CD4-positive, alpha-beta T cell treated with Interleukin-1 beta for 1 hour (primary cell): ENCODE results near the gene SMAD7.

Experiments
- DNase-seq, 2 donors: peaks; one replicate each; pipeline ENCODE4 v3.0.0-alpha.2; 2020 to 2022

SMAD7 gene

DNA sequence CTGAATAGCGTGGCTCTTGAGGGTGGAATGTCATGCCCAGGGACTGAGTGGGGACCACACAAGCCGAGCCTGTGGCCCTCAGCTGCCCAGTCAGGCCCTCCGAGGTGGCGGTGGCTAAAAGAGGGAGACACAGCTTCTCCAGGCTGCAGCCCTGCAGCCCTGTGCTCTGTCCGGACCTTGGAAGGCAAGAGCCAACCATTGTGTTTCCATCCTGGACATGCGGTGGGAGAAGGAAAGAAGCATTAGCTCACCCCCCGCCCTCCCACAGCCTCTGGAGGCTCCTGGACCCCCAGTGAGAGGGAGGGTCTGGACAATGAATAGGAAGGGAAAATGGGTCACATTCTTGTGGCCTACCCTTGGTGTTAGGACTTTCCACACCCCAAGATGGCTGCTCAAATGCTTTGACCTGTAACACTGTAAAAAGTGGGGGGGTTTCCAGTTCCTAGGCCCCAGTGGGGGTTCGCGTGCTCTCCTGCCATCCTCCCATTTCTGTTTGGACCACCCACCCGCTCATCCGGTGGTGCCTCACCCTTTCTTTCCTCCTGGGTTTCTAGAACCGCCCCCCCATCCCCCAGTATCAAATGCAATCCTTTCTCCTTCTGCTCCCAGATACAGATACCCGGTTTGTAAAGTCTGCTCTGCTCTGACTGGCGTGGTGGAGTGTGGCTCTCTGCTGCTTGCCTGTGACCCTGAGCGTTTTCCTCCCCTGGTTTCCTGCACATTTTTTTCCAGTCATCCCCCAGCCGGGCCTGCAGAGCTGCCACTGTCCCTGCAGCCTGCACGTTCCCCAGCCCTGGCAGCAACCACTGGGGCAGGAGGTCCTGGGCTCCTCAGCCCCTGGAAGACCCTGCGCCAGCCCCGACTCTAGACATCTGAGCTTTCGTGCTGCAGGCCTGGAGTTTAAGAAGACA lies 36.3 kb upstream of the SMAD7 start:
- no peak for DNase-seq

DNA sequence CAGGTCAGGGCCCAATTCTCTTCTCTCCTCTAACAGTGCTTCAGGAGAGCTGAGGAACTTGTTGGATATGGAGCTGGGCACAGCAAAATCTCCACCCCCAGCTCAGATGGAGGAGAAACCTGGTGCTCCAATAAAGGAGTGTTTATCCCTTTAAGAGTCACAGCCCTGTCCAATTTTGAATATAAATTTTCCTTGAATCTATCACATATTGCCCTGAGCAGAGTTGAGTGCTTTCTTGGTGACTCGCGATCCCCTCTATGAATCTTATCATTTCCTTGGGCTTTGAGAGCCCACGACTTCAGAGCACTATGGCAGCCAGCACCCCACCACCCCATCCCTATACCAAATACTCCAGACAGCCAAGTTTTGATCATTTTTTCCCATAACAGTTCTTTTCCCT lies 34.4 kb upstream of the SMAD7 start:
- no peak for DNase-seq

DNA sequence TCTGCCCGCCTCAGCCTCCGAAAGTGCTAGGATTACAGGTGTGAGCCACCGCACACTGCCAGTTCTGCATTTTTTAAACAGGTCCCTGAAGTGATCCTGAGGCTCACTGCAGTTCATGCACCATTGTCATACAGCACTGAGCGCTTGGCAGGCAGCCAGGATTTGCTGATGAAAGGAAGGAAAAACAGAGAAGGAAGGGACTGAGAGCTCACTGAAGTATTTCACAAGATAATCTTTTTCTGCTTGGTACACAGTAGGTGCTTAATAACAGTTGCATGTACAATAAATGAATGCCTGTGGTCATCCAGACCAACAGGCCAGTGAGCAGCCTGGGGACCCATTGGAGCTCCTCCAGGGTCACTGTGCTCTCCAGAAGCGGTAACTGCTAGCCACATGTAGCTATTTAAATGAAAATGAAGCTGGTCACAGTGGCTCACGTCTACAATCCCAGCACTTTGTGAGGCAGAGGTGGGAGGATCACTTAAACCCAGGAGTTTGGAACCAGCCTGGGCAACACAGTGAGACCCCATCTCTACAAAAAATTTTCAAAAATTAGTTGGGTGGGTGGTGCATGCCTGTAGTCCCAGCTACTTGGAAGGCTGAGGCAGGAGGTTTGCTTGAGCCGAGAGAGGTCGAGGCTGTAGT lies 33.1 kb upstream of the SMAD7 start:
- DNase-seq, result no peak

DNA sequence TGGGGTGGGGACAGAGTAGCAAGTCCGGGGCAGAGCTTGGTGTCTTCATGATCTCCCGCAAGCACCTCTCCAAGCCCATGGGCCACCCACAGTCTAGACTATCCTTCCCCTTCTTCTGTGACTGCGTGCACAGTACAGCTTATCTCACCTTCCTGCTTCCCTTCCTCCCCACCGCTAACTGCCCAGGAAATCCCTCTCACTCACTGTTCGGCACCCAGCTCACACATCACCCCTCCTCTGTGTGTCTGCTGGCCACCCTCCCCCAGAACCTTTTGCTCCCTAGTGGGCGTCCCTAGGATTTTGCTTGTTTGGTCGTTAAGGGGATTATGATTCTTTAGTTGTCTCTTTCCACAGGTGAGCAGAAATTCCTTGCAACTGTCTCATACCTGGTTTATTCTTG lies 31.5 kb upstream of the SMAD7 start:
- no peak for DNase-seq

DNA sequence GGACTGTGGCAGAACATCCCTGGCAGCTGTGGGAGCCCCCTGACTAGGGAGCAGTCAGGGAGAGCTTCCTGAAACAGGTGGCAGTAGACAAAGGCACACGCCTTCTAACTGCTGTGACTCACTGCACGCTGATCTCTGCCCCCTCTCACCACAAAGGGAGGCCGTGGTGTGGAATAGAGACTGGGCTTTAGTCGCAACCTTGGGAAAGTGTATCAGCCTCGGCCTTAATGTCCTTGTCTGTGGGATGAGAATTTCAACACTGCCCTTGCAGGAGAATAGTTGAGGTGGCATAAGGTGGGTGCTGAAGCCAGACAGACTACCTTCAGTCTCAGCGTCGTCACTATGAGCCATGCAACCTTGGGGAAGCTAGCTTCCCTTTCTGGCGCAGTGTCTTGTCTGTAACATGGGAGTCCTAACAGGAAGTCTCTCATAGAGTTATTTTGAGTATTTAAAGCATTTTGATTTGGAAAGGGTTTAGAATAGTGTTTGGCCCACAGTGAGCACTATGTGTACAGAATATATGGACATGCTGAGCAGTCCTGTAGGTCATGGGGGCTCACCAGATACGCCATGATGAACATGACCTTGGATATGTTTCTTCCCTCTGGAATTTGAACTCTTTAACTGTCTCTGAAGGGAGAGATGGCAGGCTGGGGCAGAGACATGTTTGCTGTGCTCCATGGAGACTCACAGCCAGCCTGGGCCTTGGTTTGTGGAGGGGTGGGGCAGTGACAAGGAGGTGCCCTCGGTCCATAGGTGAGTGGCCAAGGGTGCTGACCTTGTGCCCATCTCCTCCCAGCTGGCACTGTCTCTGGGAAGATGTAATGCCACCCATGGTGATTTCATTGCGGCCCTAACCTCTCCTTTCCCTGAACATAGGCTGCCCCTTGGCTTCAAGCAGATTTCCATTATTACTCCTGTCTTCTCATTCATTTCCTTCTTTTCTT lies 29.5 kb upstream of the SMAD7 start:
- DNase-seq, result peak in 1 of 2 donors; percentile 14

DNA sequence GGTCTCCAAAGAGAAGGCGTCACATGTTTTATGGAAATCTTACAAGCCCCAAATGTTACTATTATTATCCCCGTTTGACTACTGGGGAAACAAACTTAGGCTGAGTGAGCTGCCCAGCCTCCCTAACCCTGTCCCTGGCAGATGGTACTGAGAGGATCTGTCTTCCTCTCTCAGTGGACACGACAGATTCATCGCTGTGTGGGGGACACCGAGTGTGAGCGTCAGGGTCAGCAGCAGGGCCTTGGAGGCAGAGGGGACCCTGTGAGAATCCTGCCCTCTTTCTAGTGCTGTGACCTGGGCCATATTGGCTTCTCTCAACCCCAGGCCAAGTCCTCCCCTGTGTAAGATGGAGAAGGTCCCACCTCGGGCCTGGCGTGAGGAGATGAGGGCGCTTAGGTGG lies 27.1 kb upstream of the SMAD7 start:
- no peak for DNase-seq

DNA sequence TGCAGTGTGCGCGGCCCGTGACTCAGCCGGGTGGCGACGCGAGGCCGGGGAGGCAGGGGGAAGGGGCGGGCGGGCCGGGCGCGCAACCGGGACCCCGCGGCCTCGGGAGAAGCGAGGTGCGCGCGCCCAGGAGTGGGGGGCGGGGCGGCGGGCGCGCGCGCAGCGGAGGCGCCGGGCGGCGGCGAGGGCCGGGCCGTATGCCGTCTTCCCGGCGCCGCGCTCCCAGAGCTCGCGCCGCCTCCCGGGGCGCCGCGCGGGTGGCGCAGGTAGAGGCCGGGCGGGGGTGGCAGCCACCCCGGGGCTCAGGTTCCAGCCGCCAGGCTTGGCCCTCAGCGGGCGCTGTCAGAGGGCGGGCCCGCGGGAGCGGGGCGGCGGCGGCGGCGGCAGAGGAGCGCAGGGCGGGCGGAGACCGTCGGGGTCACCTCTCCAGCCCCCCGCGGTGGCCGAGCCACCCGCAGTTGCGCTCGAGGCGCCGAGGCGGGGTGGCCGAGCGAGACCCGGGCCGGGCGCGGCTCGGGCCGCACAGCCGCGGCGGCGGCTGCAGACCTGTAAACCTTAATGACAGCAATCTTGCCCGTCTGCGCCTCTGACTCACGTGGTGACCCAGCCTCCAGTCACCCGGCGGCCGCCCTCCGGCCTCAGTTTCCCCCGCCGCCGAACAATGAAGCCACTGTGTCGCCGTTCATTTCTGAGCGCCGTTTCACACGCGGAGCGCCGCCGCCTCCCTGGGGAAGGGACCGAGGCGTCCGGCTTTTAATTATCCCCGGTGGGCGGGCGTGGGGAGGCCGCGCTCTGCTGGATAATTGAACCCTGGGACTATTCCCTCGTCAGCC lies 25.3 kb upstream of the SMAD7 start:
- peak; percentile 56 for DNase-seq

DNA sequence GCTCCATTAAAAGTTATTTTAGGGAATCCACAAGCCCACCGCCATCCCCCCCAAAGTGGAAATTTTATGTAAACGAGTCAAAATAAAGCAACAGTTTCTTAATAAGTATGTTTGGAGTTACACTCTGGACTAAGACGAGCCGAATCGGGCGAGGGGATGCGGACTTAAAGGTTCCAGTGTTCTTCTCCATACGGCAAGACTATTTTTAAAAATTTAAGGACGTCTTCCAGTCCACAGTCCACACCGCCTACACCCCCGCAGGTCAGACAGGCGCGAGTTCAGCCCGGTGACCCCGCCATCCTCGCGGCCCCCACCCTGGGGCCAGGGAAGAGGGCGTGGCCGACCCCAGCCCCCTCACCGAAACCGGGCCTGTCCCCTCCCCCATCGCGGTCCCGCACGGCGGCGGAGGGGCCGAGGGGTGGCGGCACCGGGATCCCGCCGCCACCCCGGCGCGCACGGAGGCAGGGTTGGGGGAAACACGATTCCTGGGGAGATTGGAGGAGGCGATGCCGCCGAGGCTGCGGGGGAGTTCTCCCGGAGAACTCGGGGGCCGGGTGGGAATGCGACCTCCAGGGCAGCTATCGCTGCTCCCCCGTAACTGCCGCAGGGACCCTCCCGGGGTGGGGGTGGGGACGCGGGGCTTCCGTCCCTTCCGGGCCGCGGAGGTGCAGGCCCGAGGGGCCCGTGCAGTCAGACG lies 24.5 kb upstream of the SMAD7 start:
- no peak for DNase-seq

DNA sequence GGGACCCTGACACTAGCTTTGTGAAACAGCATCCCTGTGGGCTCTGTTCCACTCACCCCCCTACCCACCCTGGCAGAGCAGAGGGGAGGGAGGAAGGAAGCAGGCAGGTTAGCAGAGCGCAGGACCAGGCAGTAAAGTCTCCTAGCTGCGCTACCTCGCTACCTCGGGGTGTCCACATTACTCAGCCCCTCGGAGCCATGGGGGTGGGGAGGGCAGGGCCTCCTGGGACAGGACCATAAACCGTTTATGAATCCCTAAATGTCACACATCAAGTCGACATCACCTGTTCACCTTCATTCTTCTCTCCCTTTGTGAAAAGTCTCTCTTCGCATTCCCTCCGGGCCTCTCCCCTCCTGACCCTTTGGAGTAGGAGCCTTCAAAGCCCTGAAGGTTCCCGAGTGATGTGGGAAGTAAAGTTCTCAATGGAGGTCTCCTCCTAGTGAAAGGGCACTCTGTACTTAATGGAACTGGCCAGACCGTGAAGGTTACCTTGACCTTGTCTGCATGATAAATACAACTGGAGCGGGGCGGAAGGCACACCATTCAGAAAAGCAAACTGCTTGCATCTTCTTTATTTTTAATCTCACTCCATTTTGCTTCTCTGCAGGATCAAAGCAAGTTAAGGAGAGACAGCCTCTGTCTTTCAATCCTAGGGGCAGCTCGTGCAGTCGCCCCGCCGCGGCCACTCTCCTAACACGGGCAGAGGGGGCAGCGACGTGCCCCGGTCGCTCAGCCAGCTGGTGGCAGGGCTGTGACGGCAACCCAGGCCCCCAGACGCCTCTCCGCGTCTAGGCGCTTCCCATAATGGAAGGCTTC lies 23.7 kb upstream of the SMAD7 start:
- DNase-seq, result no peak

DNA sequence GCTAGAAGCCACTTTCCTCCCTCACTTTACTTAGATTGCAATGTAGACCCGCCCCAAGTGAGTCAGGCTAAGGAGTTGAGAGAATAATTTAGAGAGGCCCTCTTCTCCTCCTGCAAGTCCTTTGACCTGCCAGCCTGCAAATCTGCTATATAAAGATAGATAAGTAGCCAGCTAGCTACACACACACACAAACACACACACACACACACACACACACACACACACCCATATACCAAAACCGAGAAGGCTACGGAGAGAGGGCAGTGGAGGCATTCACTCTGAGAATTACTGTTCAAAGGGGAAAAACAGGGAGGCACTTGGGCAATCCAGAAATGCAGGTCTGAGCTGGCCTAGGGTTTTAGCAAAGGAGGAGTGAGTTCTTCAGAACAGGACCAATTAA lies 23.0 kb upstream of the SMAD7 start:
- DNase-seq, result no peak

DNA sequence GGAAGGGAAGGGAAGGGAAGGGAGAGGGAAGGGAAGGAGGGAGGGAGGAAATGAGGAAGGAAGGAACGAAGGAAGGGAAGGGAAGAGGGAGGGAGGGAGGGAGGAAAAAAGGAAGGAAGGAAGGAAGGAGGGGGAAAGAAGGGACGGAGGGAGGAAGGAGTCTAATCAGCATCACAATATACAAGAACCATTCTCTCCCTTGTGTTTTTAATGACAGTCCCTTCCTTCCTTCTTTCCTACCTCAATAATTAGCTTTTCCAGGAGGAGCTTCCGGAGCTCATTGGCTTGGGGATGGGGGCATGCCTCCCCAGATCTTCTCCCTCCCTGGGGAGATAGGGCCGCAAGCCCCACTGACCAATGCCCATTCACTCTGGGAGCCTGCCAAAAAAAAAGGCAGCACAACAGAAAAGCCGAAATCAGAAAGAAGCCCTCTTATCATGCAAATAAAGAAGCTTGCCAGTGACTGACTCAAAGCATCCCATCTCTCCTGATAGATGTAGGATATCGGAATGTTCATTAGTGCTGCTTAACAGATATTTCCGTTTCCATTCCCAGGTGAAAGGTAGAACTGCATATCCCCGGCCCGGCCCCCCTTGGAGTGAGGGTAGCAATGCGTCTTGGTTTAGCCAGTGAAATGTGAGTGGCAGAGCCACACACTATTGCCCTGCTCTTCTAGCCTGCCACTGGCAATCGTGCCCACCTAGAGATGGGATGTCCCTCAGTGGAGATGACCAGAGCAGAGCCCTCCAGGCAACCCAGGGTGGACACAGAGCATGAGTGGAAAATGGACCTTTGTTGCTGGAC lies 17.8 kb upstream of the SMAD7 start:
- no peak for DNase-seq

DNA sequence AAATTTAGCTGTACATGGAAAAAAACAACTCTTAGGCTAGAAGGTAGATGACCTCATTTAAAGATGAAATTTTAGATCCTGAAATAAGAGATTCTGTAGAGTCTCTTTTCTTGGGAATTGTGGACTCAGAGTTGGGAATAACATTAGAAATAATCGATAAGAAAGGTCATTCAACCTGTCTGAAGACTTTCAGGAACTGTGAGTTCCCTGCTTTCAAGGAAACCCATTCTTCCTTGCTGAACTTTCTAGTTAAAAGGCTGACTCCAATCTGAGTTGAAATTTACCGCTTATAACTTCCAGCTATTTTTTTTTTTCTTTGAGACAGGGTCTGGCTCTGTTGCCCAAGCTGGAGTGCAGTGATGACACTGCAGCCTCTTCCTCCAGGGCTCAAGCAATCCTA lies 16.8 kb upstream of the SMAD7 start:
- DNase-seq, result no peak

DNA sequence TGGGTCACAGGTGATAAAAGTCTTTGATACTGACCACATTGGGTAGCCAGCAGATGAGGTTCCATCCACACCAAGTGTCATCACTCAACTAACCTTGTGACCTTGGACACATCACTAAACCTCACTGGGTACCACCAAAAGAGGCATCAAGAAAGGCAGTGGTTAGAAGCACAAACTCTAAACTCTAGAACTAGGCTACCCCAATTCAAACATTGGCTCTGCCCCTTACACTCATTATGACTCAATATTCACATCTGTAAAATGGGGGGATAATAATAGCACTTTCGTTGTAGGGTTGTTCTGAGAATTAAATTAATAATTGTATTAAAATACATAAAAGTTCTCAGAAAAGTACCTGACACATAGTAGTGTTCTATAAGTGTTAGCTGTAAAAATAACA lies 15.8 kb upstream of the SMAD7 start:
- DNase-seq, result no peak

DNA sequence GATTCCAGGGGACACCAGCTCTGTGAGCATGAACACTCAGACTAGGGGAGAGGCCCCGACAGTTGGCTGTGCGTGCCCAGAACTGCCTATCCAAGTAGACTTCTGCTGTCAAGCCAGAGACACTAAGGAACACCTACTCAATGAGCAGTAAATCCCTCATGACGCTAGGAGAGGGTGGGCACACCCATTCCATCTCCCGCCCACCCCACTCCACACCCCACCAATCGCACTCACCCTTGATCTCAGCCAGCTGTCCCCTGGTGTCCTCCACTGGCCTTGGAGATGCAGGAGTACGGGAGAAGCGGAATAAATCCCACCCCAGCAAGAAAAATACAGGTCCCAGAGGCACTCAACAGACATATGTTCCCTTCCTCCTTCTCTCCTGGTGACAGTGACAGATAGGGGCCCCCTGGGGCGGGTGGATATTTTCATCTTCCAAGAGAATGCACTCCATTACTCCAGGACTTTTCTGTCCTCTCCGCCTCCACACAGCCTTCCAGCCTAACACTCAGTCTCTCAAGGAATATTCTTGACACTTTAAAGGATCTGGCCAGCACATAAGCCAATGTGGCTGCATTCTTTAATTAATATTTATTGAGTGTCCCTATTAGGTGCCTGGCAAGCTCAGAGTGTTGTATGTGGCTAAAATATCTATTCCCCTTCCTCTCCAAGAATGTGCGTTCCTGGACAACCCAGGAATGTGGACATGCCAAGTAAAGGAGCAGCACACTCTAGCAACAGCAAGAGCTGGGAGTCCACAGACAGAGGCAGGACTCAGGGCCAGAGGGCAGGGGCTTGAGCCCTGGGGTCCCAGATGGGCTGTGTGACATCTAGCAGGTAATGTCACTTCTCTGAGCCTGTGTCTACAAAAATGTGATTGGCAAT lies 13.1 kb upstream of the SMAD7 start:
- DNase-seq, result no peak

DNA sequence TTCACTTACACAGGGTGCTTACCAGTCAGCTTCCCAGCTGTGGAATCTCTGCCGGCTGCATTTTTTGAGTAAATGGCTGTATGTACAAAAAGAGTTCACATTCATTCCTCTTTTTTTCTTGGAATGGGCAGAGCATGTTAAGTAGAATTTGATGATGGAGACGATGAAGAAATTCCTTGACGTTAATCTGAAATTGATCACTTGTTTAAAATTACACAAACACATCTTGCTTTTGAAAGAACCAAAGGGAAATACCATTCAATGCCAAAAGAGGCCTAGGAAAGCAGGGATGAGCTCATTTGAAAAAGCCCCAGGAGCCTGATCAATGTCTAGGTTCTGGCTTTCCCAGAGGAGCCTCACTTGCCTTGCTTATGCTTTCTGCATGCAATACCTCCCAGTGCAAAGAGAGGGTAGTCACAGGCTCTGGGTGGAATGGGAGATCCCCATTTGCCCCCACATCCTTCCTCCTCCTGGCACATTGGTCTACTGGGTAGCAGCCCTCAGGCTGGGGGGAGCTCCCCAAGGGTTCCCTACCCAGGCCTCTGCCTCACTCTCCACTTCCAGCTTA lies 12.3 kb upstream of the SMAD7 start:
- no peak for DNase-seq

DNA sequence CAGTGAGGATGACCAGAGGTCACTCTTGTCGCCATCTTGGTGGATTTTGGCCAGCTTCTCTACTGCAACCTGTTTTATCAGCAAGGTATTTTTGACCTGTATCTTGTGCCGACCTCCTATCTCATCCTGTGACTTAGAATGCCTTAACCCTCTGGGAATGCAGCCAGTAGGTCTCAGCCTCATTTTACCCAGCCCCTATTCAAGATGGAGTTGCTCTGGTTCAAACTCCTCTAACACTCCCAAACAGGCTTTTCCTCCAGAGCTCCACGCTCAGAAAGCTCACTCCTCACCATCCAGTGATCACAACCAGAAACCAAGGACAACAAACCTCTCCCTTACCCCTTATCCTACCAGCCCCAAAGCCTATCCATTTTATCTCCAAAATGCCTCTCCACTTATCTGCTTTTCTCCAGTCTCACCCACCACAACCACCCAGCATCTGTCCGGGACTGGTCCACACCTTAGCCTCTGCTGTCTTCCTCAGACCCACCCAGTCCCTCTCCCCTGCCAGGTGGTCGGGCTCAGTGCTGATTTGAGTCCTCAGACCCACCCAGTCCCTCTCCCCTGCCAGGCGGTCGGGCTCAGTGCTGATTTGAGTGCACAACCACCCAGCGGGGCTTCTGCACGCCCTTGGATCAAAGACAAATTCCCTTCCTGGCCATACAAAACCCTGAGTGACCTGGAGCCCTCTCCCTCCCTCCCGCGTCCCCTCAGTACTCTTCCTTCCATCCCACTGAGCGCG lies 11.7 kb upstream of the SMAD7 start:
- DNase-seq, result no peak

DNA sequence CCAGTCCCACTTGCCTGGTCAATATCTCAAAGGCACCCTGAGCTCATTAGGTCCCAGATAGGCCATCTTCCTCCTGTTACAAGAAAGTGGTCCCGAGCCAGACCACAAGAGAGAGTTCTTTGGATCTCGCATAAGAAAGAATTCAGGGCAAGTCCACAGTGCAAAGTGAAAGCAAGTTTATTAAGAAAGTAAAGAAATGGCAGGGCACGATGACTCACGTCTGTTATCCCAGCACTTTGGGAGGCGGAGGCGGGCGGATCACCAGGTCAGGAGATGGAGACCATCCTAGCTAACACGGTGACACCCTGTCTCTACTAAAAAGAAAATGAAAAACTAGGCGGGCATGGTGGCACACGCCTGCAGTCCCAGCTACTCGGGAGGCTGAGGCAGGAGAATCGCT lies 10.8 kb upstream of the SMAD7 start:
- DNase-seq, result no peak
